Measurements from ENCODE around the gene FTHL17.

- TF ChIP-seq CTCF (IDR thresholded peaks at IDR 0.05; ENCODE audit: insufficient read depth, low read depth, low read length), result peak; percentile 51
- TF ChIP-seq EZH2 (IDR thresholded peaks at IDR 0.05; ENCODE audit: insufficient read depth, low read length), result no peak
Measured at GRCh38 chrX:31036895-31037294, 34.9 kb downstream of the FTHL17 start.
